Activated gamma-delta T cell treated with Interleukin-2 at 50 U/mL for 16 hours (primary cell): ENCODE measurements around the gene BBX.
"Not testable (repeated sequence)": the region's sequence is repeated elsewhere in the genome, so short reads cannot be mapped to it uniquely, and the experiment has no call there.

ENCODE experiments used
- DNase-seq: peaks from one replicate; pipeline ENCODE4 v3.0.0-alpha.2; 2020

Gene BBX

GRCh38 chr3:107545680-107546120 is 22.9 kb downstream of the BBX start:
- no peak for DNase-seq

DNA sequence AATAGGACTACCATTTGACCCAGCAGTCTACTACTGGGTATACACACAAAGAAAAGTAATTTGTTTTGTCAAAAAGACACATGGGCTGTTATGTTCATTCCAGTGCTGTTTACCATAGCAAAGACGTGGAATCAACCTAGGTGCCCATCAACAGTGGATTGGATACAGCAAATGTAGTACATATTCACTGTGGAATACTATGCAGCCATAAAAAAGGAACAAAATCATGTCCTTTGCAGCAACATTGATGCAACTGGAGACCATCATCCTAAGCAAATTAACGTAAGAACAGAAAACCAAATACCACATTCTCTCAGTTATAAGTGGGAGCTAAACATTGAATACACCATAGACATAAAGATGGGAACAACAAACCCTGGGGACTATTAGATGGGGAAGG is 25.8 kb downstream of the BBX start:
- no peak for DNase-seq

GRCh38 chr3:107555359-107555758 is 32.6 kb downstream of the BBX start:
- no peak for DNase-seq

- no peak for DNase-seq
These were observed 35.0 kb downstream of the BBX start for GRCh38 chr3:107557743-107558142.

DNA sequence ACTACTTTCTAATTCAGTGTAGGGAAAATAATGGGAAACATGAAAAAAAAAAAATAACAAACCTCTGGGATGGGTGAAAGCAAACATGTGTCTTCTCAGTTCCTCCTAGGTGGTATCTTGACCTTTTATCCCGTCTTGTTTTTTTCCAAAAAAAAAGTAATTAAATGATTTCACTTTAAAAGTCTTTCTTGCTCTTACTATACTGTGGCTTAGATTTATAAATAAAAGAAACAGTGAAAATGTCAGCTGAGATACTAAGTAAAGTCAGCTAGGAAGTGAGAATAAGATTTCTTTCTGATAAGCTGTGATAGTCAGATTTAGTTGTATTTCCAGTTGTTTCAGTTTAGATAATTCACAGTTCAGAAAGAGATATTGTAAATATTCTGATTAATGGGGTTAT is 37.4 kb downstream of the BBX start:
- DNase-seq = no peak

- DNase-seq = no peak
These were observed 39.2 kb downstream of the BBX start for GRCh38 chr3:107561980-107562379.

DNA sequence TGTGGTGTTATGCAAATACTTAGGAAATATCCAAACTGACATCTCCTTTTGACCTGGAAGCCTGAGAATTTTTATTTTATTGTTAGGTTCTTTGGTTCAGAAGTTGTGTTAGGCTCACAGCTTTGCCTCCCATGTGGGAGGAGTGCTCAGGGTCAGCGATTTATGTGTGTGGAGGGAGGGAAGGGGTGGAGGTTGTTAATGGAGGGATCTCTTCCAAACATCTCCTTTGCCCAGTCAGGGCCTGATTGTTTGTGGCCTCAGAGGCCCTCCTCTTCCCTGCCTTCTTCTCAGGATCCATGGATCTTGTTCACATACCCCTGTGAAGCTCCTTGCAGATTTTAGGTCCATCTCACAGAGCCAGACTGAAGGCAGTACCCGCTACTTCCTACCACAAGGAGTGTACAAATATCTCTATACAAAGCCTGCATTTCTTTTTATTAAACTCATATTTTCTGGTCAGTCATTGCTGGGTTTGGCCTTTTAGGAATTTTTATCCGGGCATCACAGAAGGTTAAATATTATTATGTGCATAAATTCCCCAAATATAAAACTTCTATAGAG is 40.3 kb downstream of the BBX start:
- no peak for DNase-seq

- DNase-seq = not testable (repeated sequence)
These were observed 42.5 kb downstream of the BBX start for GRCh38 chr3:107565244-107565643.

DNA sequence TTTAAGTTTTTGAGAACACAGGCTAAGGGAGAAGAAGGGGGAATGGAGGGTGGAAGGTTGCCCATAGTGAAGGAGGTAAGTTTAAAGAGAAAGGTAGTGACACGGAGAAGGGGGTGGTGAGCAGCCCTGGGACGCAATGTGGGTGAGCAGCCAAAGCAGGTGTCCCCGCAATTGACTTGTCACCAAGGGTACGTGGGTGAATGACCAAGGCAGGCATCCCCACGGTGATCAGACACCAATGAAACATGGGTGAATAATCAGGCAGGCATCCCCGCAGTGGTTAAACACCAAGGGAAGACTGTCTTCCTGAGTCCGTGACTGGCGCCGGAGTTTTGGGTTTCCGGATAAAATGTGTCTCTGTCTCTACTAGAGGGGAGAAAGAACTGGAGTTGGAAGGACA is 48.3 kb downstream of the BBX start:
- not testable (repeated sequence) for DNase-seq

- DNase-seq = not testable (repeated sequence)
These were observed 48.7 kb downstream of the BBX start for GRCh38 chr3:107571492-107571891.

GRCh38 chr3:107574650-107575049 is 51.9 kb downstream of the BBX start:
- DNase-seq = no peak

- DNase-seq = no peak
These were observed 55.3 kb downstream of the BBX start for GRCh38 chr3:107578091-107578490.

- DNase-seq = no peak
These were observed 55.8 kb downstream of the BBX start for GRCh38 chr3:107578523-107578922.

DNA sequence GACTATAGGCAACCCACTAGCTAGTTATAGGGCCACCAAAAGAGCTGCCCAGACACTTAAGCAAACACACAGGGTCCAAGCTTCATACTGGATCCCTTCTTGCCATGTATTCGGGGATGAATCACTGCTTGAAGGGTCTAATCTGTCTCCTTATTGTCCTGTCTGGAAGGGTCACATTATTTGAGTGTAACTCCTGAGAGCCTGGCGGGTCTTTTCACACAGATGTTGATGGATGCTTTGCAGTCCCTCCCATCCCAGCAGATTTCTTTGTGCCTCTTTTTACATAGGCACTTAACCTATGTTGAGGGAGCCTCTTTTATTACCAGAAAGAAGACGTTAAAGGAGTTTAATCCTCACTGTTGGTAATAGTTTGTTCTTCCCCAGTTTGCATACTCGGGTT is 56.6 kb downstream of the BBX start:
- DNase-seq = no peak

DNA sequence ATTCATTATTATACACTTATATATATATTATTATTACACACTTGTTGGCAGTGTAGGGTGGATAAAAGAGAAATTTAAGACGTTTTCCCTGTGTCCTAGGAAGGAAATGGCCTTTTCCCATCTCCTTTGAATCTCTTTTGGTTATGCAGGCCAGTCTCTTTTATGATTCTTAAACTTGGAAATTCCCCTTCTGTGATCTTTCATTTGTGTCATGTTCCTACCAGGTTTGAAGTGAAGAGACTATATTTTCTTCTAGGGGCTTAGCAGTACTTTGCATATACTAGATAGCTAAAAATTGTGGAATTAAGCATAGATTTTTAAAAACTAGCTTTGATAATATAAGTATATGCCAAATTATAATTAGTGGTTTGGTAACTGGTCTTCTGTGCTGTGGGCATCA is 58.5 kb downstream of the BBX start:
- DNase-seq = no peak

- DNase-seq = no peak
These were observed 65.5 kb downstream of the BBX start for GRCh38 chr3:107588217-107588616.

GRCh38 chr3:107589454-107589853 is 66.7 kb downstream of the BBX start:
- no peak for DNase-seq

GRCh38 chr3:107590786-107591185 is 68.0 kb downstream of the BBX start:
- DNase-seq = no peak

DNA sequence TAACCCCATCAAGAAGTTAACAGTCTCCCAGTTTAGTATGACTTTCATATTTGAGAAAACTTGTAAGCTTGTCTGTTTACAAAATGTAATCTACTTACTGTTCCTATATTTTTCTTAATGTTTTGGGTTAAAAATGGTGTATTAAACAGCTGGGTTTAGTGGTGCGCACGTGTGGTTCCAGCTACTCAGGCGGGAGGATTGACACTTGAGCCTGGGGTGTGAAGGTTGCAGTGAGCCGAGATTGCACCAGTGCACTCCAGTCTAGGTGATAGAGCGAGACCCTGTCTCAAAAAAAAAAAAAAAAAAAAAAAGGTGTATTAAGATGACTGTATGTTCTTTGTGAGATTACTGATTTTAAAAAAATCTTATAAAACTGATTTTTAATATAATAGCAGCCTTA is 69.3 kb downstream of the BBX start:
- no peak for DNase-seq

GRCh38 chr3:107594870-107595269 is 72.1 kb downstream of the BBX start:
- DNase-seq = no peak

DNA sequence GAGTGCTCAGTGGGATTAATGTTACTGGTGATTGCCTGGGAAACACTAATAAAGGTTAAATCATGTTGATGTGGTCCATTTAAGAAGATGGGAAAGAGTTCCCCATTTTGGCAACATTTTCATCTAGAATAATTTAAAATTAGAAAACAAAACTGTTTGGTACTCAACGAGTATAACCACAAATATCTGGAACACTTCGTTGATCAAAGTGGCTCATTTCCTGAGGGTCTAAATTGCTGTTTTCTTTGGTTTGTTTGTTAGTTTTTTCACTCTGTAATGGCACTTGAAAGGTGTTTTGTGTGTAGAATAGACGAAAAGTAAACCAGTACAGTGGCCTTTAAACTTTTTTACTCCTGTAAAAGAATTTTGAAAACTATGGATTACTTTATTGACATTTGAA is 73.9 kb downstream of the BBX start:
- DNase-seq = no peak

DNA sequence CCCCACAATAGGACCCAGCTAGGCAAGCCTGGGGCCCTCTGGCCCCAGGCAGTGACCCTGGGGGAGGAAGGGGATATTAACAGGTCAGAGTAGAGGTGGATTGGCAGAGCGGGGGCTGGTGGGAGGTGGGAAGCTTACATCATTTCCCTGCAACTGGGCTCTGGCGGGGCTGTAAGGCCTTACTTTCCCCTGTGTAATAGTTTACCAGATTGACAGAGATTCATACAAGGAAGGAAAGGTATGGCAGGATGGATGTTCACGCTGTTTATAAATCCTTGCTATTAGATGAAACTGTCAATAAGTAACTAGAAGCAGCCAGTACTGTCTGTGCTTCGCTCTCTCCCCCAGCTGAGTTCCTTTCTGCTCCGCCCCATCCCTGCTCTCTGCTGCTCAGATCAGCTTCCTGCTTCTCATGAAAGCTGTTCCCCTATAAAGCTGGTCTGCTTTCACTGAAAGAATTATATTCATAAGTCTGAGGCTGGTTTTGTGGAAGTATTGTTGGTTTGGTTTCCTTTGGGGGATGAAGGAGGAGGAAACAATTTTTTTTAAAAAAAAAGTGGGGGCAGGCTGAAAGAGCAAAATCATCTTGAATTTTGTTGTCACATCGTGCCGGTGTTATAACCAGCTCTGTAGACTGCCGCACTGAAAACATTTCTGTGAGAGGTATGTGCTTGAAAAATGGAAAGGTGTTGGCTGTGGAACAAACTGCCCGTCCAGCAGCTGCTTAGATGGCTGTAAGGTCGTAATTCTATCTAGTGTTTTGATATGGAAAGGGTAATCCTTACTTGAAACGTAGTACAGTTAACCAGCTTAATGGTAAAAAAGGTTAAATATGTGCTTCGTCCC is 76.4 kb downstream of the BBX start:
- peak; percentile 37 for DNase-seq

- no peak for DNase-seq
These were observed 77.0 kb downstream of the BBX start for GRCh38 chr3:107599772-107600145.

DNA sequence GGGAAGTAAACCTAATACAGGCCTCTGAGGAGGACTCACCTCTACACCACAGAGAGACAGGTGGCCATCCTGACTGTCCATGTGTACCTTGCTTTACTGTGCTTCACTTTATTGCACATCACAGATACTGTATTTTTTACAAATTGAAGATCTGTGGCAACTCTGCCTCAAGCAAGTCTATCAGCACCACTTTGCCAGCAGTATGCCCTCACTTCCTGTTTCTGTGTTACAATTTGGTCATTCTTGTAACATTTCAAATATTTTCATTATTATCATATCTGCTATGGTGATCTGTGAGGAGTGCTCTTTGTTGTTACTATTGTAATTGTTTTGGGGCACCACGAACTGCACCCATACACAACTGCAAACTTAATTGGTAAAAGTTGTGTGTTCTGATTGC is 78.0 kb downstream of the BBX start:
- DNase-seq = no peak
